Activated naive CD8-positive, alpha-beta T cell treated with anti-CD3 and anti-CD28 coated beads for 36 hours (primary cell): Measurements from ENCODE around the gene LRRC10. TPM values are rescaled to one million over a fixed set of nuclear protein-coding genes. Genes with fewer than 3 reads are reported as not detected.

Experiments
- DNase-seq: peaks from one replicate; pipeline ENCODE4 v3.0.0; 2021
- H3K27ac Mint-ChIP-seq: one replicate; pipeline ENCODE4 v1.8.0; 2022; ENCODE audit warnings: mild to moderate bottlenecking, moderate library complexity, mixed read lengths
- H3K27me3 Mint-ChIP-seq: one replicate; pipeline ENCODE4 v1.8.0; 2022; ENCODE audit warnings: mild to moderate bottlenecking, mixed read lengths
- H3K36me3 Mint-ChIP-seq: one replicate; pipeline ENCODE4 v1.8.0; 2021; ENCODE audit warnings: mild to moderate bottlenecking, mixed read lengths
- H3K4me1 Mint-ChIP-seq: one replicate; pipeline ENCODE4 v1.8.0; 2021; ENCODE audit warnings: mixed read lengths
- H3K4me3 Mint-ChIP-seq: one replicate; pipeline ENCODE4 v1.8.0; 2022; ENCODE audit warnings: mild to moderate bottlenecking, moderate library complexity, mixed read lengths
- H3K9me3 Mint-ChIP-seq: one replicate; pipeline ENCODE4 v1.8.0; 2022; ENCODE audit warnings: mixed read lengths
- total RNA-seq, 2 experiments: library from RNA; stranded (reverse); gene quantifications; one replicate each; pipeline ENCODE4 v1.2.3, GENCODE V29; 2021

Gene LRRC10, protein sequence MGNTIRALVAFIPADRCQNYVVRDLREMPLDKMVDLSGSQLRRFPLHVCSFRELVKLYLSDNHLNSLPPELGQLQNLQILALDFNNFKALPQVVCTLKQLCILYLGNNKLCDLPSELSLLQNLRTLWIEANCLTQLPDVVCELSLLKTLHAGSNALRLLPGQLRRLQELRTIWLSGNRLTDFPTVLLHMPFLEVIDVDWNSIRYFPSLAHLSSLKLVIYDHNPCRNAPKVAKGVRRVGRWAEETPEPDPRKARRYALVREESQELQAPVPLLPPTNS
- total RNA-seq = not detected

DNA sequence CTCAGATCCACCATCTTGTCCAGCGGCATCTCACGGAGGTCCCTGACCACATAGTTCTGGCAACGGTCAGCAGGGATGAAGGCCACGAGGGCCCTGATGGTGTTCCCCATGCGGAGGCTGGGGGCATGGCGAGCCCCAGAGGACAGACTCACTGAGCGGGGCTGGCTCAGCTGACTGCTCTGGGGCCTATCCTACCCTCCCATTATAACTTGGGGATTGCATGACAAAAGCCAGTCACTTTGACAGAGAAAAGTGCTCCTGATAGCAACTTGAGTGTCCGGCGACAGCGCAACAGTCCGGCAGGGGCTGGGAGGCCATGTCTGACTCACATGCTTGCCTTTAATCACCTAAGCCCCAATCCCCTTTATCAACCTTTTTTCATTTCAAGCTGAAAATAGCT, at the start of gene LRRC10:
TSS of gene LRRC10 (minus strand) at position 179 of the 400 bp plus-strand sequence. CDS start at position 110, 69 bp downstream.
- Mint-ChIP-seq H3K4me3 (no peak within 1 kb of the TSS), H3K27me3 (no peaks in the 10 kb centered on the region), H3K9me3 (no peaks in the 10 kb centered on the region), H3K27ac (no peak within 1 kb of the TSS), H3K36me3 (no peaks in the 10 kb centered on the region), H3K4me1 (no peaks in the 10 kb centered on the region)
- DNase-seq = no peak

DNA sequence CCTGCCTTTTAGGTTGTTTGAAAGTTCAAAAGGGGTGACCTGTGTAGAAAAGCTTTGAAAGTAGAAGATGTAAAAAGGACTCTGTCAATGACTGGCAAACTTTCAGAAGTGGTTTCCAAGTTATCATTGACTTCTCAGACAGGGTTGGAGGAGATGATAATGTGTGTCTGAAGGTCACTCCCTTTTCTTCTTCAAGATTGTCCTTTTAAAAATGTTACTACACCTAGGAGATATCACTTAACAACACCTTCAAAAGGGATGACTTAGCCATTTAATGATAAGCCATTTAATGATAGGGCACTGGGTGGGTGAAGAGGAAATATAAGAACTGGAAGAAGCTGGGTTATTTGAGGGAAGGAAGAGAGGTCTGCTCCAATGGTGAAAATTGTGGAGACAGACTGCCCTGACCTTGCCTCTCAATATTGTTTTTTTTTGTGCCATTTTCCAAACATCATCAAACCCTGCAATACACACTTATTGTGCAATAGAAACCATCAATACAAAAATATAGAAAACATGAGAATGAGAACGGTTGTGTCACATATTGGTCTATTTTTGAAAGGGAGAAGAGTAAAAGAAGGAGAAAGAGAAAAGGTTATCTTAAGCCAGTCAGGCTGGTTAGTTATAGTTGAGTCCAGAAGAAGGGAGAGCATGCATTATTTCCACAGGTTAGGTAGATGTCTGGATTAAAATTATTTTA, 49.6 kb upstream of the LRRC10 start:
- H3K9me3 Mint-ChIP-seq = no peaks in the 10 kb centered on the region
- DNase-seq = no peak
- no peaks in the 10 kb centered on the region for H3K36me3 Mint-ChIP-seq
- no peaks in the 10 kb centered on the region for H3K4me1 Mint-ChIP-seq
- H3K4me3 Mint-ChIP-seq = no peak overlapping the region
- H3K27ac Mint-ChIP-seq = no peak overlapping the region
- peaks cover 15% of the 10 kb centered on the region for H3K27me3 Mint-ChIP-seq

DNA sequence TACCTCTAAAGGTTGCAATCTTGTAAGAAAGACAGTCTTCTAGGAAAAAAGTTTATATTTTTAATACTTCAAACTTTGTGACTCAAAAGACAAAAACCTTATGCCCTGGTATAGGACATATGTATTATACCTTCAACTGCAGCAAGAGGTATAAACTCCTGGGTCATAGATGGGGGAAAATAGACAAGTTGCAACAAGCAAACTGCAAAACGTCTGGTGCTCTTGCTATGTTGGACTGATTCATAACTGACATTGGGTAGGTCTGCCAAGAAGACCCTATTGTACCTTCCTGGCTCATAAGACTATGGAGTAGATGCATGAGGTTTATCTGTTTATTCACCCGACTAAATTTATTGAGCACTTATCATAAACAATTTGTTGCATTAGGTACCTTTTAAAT, 47.5 kb upstream of the LRRC10 start:
- H3K4me1 Mint-ChIP-seq = no peaks in the 10 kb centered on the region

DNA sequence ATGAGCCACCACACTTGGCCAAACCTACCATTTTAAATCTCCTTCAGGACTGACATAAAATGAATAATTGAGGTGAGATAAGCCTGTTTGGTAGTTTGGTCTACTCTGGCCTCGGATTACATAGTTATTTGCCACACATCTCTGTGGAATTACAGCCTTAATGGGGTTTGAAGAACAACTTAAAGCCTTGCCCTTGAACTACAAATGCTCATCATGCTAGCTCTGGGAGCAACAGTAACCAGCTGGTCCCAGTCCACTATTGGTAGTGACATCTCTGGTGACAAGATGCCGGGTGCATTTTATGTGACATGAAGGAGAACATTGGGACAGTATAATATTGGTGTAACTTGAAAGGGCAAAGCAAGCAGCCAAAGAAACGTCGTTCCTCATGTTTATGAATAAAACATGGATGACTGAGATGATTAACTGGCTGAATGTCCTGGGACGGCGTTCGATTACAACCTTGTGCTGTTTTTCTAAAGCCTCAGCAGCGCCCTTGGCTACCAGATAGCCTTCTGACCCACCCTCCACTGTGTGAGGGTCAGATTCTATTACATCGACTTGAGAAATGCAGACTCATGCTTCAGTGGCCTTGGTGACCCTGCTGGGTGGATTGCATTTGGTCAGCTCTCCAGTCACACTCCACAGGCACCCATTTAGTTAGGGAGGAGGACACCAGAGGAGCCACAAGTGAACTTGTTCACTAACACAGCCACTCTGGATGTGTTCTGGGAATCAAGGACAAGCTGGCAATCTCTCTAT, 46.9 kb upstream of the LRRC10 start:
- Mint-ChIP-seq H3K4me1 (no peaks in the 10 kb centered on the region), H3K27me3 (peaks cover 15% of the 10 kb centered on the region), H3K36me3 (no peaks in the 10 kb centered on the region), H3K9me3 (no peaks in the 10 kb centered on the region), H3K27ac (no peak overlapping the region), H3K4me3 (no peak overlapping the region)
- DNase-seq = no peak

More for the DNA sequence above, 47.5 kb upstream of the LRRC10 start:
- Mint-ChIP-seq H3K27ac (no peak overlapping the region), H3K9me3 (no peaks in the 10 kb centered on the region), H3K36me3 (no peaks in the 10 kb centered on the region), H3K27me3 (peaks cover 15% of the 10 kb centered on the region), H3K4me3 (no peak overlapping the region)
- DNase-seq = no peak

DNA sequence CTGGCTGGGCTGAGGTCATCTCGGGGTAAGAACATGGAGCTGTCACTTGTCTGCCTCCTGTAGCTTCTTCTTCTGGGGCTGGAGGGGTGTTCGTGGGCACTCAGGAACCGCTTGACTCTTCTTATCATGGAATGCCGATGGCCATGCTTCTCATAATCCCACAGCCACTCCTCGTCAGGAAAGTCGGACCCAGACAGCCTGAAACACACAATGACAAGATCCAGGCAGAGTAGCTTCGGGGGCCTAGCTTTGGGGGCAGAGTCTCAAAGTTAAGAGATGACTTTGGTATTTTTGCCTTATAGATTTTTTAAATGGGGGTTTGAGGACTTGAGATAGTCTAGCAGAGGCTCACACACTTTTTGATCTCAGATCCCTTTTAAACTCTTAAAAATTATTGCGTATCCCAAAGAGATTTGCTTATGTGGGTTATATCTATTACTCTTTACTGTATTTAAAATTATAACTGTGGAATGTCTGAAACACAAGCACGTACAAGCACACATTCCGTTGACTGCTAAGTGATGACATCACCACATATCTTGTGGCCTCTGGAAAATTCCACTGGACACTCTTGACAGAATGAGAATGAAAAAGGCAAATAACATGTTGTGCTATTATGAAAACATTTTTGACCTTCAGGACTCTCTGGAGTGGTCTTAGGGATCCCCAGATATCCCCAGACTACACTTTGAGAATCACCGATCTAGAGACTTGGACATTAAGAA, 45.1 kb upstream of the LRRC10 start:
- Mint-ChIP-seq H3K27me3 (peaks cover 12% of the 10 kb centered on the region), H3K36me3 (no peaks in the 10 kb centered on the region), H3K4me3 (no peak overlapping the region), H3K27ac (no peak overlapping the region), H3K9me3 (no peaks in the 10 kb centered on the region), H3K4me1 (no peaks in the 10 kb centered on the region)
- no peak for DNase-seq

DNA sequence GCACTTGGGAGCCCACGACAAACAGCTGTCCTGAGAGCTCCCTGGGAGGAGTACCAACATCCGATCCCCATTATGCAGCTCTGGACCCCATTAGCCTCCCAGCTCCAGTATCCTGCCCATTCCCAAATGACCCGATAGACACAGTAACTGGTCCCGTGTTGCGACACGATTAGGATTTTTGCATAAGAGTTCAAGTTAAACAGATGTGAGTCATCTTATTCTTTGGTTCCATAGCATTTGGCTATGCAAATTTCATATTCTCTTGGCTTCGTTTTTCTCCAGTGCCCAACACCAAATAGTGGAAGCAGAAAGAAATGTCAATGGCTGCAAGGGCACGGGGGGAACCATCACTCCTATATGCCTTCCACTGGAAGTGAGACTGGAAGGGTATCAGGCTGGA, 43.0 kb upstream of the LRRC10 start:
- Mint-ChIP-seq H3K27ac (no peak overlapping the region), H3K4me1 (no peaks in the 10 kb centered on the region), H3K4me3 (no peak overlapping the region), H3K27me3 (peaks cover 3% of the 10 kb centered on the region), H3K36me3 (no peaks in the 10 kb centered on the region), H3K9me3 (no peaks in the 10 kb centered on the region)
- DNase-seq = no peak

DNA sequence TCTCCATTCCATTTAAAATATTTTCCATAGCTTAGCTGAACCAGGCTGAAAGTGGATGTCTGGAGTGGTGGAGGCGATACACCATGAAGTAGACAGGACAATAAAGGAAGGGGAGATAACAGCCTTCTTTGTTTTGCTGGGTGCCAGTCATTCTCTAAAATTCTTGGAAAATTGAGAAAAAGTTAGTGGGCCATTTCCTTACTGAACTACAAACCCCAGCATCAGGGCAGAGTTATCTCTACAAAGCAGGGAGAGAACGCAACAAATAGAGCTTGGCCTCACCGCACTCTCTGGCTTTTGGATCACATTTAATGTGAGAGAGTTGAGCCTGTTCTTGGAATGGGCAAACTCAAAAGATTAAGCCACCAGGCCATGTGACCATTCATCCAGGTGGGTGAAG, 41.2 kb upstream of the LRRC10 start:
- no peak for DNase-seq
- peaks cover 11% of the 10 kb centered on the region for H3K27me3 Mint-ChIP-seq
- no peak overlapping the region for H3K27ac Mint-ChIP-seq
- no peaks in the 10 kb centered on the region for H3K9me3 Mint-ChIP-seq
- no peak overlapping the region for H3K4me3 Mint-ChIP-seq
- no peaks in the 10 kb centered on the region for H3K36me3 Mint-ChIP-seq
- no peaks in the 10 kb centered on the region for H3K4me1 Mint-ChIP-seq

DNA sequence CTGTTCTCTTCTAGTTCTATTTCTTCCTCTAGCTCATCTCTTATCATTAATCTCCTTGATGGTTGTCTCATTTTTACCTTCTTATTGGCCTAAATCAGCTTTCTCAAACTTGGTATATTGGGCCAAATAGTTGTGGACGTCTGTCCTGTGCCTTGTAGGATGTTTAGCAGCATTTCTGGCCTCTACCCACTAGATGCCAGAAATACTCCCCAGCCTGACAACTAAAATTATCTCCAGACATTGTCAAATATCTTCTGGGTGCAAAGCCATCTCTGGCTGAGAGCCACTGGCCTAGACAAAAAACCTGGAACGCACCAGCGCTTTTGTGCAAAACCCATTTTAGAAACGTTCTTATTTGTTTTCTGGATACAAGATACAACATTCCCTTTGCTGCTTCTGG, 38.8 kb upstream of the LRRC10 start:
- no peak overlapping the region for H3K27ac Mint-ChIP-seq
- no peak for DNase-seq
- H3K9me3 Mint-ChIP-seq = no peaks in the 10 kb centered on the region
- H3K27me3 Mint-ChIP-seq = peaks cover 11% of the 10 kb centered on the region
- H3K36me3 Mint-ChIP-seq = no peaks in the 10 kb centered on the region
- H3K4me3 Mint-ChIP-seq = no peak overlapping the region
- H3K4me1 Mint-ChIP-seq = no peaks in the 10 kb centered on the region

DNA sequence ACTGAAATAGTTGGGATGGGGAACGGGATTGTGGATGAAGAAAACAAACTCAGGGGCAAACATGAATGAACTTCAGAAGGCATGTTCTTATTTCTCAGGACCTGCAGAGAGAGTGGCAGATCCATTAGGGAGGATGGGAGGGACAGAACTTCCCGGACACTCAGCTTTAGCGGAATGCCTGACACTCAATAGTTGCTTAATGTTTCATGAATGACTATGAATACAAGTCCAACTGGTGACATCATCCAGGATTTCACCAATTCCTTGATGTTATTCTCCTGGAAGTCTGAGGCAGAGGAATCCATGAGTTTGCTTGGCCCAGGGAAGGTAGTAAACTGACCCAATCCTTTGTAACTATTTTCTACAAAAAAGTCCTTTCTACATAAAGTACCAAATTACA, 37.8 kb upstream of the LRRC10 start:
- Mint-ChIP-seq H3K27ac (no peak overlapping the region), H3K27me3 (peaks cover 11% of the 10 kb centered on the region), H3K9me3 (no peaks in the 10 kb centered on the region), H3K36me3 (no peaks in the 10 kb centered on the region), H3K4me1 (no peaks in the 10 kb centered on the region), H3K4me3 (no peak overlapping the region)
- no peak for DNase-seq

DNA sequence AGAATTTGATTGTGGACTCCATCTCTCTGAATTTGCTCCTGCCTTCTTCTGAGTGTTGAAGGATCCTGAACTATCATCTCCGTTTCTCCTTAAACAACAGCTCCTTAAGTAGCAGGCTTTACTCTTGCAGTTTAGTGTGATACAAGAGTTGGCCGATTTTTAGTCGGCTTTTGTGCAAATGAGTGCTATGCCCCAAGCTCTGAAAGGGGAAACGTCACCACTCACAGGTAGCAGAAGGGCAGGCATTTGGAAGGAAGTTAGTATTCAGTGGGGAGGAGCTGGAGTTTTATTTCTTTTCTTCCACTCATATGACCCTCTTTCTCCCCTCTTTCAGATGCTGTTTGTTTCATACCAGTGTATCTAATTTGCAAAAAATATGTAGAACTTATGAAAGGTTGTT, 36.5 kb upstream of the LRRC10 start:
- Mint-ChIP-seq H3K27ac (no peak overlapping the region), H3K27me3 (peaks cover 11% of the 10 kb centered on the region), H3K4me1 (no peaks in the 10 kb centered on the region), H3K4me3 (no peak overlapping the region), H3K9me3 (no peaks in the 10 kb centered on the region), H3K36me3 (no peaks in the 10 kb centered on the region)
- DNase-seq = no peak

DNA sequence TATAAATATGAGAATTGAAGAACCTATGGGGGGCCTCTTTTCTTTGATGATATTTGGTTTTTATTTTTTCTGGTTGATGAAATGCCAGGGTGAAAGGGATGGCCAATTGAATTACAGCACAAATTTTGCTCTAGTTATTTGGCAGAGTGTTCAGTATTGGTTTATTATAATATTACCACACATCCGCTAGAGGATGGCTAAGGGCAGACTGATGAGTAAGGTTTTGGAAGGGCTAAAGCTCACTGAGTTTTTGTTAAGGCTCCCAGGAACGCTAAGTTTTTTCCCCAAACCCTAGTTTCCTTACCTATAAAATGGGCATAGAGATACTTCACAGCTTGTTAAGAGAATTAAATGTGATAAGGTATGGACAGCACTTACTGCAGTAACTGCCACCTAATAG, 34.3 kb upstream of the LRRC10 start:
- Mint-ChIP-seq H3K4me3 (no peak overlapping the region), H3K9me3 (no peaks in the 10 kb centered on the region), H3K4me1 (no peaks in the 10 kb centered on the region), H3K27ac (no peak overlapping the region), H3K27me3 (peaks cover 11% of the 10 kb centered on the region), H3K36me3 (no peaks in the 10 kb centered on the region)
- no peak for DNase-seq

DNA sequence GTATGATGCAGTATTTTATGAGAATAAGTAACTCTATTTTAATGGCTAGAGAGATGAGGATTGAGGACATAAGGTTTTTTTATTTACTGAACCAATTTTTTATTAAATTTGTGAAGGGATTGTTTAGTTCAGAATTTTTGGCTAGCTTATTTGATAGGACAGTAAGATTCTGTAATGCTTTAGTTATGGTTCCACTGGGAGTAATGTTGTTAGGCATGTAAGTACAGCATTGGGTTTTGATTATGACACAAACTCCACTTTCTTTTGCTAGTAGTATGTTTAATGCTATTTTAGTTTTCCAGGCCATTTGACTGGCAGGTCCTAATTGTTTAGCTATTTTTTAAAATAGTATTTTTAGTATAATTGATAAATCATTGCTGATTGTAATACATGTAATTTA, 33.8 kb upstream of the LRRC10 start:
- Mint-ChIP-seq H3K27ac (no peak overlapping the region), H3K4me1 (no peaks in the 10 kb centered on the region), H3K4me3 (no peak overlapping the region), H3K36me3 (no peaks in the 10 kb centered on the region), H3K9me3 (no peaks in the 10 kb centered on the region), H3K27me3 (peaks cover 11% of the 10 kb centered on the region)
- DNase-seq = no peak

DNA sequence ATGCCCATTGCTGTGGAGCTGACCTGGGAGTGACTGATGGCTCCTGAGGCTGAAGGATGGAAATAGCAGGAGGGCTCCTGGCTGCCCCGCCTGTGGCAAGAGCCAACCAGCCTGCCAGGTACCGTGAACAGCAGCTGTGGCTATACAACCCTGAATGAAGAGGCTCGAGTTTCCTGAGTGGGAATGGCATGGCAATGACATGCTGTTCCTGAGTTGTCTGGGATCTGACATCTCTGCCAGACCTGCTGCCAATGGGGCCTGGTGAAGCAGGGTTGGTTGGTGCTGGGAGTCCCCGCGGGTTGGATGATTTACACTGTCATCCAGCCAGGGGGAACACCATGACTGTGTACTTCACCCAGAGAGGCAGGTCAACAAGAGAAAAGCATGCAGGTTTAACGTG, 31.8 kb upstream of the LRRC10 start:
- Mint-ChIP-seq H3K4me3 (no peak overlapping the region), H3K4me1 (no peaks in the 10 kb centered on the region), H3K36me3 (no peaks in the 10 kb centered on the region), H3K27ac (no peak overlapping the region), H3K9me3 (no peaks in the 10 kb centered on the region), H3K27me3 (peaks cover 3% of the 10 kb centered on the region)
- DNase-seq = no peak

DNA sequence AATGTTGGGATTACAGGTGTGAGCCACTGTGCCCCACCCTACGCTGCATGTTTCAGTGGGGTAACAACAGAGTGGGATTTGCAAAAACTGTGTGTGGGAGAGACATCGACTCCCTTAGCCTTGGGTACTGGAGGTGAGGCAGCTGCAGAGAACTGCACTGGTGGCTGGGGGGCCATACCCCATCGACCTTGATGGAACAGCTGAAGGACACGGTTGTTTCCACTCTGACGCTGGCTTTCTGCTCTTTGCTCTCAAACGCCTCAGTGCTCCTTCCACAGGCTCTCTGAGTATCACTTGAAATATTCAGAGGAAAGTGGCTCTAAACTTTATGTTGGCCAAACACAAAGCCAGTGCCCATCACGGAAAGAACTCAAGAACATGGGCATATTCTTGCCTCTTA, 30.8 kb upstream of the LRRC10 start:
- no peak overlapping the region for H3K4me3 Mint-ChIP-seq
- H3K9me3 Mint-ChIP-seq = no peaks in the 10 kb centered on the region
- no peak for DNase-seq
- H3K27ac Mint-ChIP-seq = no peak overlapping the region
- H3K27me3 Mint-ChIP-seq = no peaks in the 10 kb centered on the region
- no peaks in the 10 kb centered on the region for H3K36me3 Mint-ChIP-seq
- H3K4me1 Mint-ChIP-seq = no peaks in the 10 kb centered on the region

DNA sequence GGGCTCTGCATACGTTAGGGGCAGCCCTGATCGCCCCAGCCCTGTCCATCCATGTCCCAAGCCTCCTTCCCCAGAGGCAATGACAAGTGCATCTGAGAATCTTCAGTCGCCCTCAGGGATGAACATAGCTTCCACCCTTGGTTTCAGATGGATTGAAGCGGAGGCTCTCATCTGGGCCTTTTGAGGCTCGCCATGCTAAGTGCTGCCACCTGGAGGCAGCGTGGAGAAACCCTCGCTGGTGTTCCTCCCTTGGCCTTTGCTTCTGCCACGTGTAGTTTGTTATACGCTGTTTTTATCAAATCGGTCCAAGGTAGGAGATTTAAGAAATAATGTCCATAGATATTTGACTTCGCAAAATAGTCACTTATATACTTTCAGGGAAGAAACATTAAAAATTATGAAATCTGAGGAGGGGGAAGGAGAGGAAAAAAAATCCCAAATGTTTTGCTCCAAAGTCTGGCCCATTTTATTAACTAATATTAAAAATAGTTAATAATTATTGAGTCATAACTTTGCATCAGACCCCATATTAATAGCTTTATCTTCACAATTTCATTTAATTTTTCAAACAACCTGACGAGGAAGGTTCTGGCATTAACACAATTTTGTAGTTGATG, 28.8 kb upstream of the LRRC10 start:
- H3K4me3 Mint-ChIP-seq = no peak overlapping the region
- peak; percentile 60 for DNase-seq
- H3K36me3 Mint-ChIP-seq = no peaks in the 10 kb centered on the region
- no peaks in the 10 kb centered on the region for H3K27me3 Mint-ChIP-seq
- H3K9me3 Mint-ChIP-seq = no peaks in the 10 kb centered on the region
- H3K27ac Mint-ChIP-seq = no peak overlapping the region
- no peaks in the 10 kb centered on the region for H3K4me1 Mint-ChIP-seq
